Dermis blood vessel endothelial cell (primary cell): ENCODE measurements around the gene PDAP1. TPM values are rescaled to one million over a fixed set of nuclear protein-coding genes. Genes with fewer than 3 reads are reported as not detected.
A peak's percentile ranks its signal among the peaks of the same experiment; 100 is the strongest.
"Not testable (repeated sequence)": the region's sequence is repeated elsewhere in the genome, so short reads cannot be mapped to it uniquely, and the experiment has no call there.

Experiments used
- DNase-seq: peaks from one replicate; pipeline ENCODE4 v3.0.0; 2010
- total RNA-seq: library from RNA; depleted of rRNA; stranded (reverse); fragments of >200 nt; gene quantifications from 2 replicates; pipeline ENCODE4 v1.2.3, GENCODE V29; 2014

PDAP1 gene, protein sequence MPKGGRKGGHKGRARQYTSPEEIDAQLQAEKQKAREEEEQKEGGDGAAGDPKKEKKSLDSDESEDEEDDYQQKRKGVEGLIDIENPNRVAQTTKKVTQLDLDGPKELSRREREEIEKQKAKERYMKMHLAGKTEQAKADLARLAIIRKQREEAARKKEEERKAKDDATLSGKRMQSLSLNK
- 52.9 and 74.3 TPM in 2 replicates for total RNA-seq

DNA sequence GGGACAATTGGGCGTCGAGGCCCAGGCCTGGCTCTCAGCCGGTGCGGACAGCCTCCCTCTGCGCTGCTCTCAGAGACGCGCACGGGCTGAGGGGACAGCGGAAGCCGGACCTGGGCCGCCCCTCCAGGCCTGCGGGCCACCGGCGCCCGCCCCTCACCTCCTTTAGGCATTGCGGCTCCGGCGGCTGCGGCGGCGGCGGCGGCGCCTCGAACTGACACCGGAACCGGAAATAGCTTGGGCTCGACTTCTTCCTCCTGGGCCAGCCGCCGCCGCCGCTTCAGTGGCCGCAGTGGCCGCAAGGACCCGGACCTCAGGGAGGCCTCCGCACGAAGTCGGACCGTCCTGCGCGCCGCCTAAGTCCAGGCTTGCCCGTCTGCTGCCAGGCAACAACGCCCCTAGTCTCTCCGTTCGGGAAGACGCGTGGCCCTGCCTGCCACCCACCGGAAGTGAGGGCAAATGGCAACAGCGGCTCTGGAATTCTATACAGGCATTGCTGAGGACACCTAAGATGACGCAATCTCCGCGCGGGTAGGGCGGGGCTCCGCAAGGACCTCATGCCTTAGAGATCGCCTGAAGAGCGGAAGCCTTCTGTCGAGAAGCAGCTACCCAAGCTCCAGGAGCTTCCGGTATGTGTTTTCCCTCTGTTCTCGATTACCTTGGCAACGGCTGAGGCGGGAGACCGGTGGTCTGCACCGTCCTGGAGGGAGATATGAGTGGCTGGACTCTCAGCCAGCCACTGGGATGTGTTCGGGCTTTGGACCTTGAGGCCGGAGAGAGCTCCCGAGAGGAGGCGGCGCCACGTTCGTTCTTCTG, at the start of gene PDAP1, which contains the start of gene BUD31:
Gene PDAP1 (minus strand): TSS at position 219 of the 813 bp plus-strand sequence. CDS start 49 bp downstream, at position 170.
Gene BUD31 (plus strand): TSS at position 591 of the 813 bp plus-strand sequence. CDS start 2,124 bp downstream, outside the sequence.
- DNase-seq = peak; percentile 97

DNA sequence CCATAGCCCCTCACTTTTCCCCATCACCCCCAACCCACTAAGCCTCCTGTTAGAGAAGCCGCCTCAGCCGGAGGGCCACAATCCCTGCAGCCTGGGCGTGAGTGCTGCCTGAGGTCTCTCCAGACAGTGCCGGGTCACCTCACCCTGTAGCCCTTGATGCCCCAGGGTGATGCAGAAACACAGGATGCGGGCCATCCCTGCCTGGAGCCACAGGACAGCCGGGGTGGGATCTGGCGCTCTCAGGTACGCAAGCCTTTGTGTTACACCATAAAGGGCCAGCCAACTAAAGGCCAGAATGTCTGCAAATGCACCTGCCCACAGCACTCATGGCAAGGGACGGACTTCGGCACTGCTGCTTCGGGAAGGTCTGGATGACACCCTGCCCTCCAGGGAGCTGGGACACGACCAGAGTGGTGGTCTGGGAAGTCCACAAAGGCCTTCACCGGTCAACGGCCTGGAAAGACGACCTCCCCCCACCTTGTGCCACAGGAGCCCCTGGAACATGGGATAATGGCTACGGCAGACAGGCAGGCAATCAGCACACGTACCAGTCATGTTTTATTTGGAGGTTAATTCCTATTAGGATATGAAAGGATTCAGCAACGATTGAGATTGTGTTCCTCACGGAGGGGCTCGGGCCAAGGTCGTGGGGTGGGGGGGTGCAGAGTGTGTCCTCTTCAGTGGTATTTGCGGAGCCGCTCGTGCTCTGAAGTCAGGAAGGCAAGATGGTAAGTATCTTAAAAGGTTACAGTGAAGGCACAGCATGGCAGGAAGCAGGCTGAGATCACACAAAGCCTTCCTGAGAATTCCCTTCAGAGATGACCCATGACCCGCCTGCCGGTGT, 49.5 kb upstream of the PDAP1 start:
- peak; percentile 49 for DNase-seq

DNA sequence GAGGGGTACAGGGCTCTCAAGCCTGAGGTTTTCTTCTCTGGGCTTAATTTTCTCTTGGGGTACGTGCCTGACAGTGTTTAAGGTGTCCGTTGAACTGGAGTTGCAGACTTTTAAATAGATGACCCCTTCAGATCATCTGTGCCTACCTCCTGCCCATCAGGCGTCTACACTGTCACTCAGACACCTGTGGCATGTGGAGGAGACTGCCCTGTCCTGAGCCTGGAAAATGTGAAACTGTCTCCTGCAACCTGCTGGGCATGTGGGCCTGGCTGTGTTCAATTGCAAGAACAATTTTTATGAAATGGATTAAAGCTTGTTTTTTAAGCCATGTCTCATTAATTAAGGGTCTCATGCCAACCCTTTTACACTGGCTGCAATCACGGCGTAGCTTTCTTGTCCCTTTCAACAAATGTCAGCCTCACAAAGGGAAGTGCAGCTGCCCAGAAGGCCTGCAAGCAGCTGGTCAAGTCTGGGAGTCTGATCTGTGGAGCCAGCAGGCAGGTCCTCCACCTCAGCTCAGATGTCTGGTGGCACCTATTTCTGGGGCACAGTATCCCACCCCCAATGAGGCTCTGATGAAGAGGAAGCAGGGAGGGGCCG, 48.8 kb upstream of the PDAP1 start:
- no peak for DNase-seq

DNA sequence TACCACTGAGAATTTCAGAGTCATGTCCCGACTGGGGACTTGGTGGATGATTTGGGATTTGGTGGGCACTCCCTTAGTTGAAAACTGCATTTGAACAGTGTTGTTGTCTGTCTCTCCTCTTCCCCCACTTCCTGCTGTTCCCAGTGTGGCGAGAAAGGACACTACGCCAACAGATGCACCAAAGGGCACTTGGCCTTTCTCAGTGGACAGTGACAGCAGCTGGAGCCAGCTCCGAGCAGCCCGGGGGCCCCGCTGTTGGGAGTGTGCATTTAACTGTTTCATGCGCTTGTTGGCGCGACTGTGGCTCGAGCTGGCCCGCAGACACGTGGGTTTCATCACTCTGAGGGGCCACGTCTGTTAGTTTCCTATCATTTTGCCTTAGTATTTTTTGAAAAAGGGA, 47.9 kb upstream of the PDAP1 start:
- DNase-seq = no peak

DNA sequence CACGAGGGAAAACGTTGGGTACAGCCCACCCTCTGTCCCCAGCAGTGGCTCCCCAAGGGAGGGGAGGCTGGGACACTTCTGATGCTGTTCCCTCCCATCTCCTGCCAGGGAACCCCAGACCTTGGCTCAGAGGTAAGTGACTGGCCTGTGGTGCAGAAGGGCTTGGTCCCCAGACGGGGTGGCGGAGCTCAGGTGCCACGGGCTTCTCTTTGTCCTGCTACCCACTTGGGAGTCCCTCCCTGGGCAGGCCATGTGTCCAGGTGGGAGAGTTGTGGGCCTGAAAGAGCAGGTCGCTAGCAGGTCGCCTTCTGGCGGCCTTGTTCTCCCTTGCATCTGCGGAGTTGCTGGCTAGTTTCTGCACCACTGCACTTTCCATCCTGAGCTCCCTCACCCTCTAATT, 47.5 kb upstream of the PDAP1 start:
- no peak for DNase-seq

DNA sequence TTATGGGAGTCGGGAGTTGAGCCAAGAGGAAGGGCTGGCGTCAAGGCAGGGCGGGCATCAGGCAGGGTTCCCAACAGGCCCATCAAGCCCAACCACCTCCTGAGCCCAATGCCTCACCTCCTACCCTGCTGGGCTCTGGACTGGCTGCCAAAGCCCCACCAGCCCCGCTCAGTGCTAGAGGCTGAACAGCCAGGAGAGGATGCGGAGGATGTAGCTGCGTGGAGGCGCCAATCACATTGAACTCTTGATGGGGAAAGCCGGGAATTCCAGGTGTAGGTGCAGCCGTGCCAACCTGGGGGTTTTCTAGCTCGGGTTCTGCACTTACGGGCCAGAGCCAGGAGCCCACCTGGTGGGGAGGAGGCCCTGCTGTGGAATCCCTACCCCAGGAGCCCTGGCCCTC, 44.7 kb upstream of the PDAP1 start:
- DNase-seq = no peak

DNA sequence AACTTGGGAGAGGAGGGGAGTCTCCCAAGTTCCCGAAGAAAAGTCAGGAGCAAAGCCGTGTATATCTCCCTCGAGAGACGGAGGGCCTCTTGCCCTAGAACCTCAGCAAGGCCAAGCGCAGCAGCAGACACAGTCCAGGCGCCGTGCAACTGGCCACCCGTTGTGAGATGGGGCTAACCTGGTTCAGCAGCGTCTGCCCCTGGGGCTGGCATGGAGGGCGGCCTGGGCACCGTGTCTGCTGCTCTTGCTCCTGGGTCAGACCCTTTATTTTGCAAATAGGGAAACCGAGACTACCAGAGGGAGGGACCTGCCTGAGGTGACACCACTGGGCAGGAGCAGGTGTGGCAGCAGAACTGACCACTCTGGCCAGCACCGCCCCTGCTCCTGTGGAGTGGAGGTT, 44.1 kb upstream of the PDAP1 start:
- DNase-seq = no peak

DNA sequence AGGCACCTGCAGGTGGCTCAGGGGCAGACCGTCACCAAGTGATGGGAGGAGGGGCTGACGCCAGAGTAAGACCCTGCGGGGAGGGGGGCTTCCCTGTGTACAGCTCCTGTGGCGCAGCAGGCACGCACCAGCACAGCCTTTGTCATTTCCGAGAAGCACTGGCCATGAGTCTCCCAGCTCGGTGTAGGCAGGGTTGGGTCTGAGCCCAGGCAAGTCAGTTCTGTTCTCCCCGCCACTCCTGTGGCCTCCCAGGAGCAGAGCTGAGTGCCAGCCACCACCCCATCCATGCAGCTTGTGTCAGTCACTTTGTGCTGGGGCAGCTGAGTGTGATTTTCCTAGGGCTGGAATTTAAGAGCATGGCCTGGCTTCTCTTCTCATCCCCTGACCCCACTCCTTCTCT, 43.5 kb upstream of the PDAP1 start:
- no peak for DNase-seq

DNA sequence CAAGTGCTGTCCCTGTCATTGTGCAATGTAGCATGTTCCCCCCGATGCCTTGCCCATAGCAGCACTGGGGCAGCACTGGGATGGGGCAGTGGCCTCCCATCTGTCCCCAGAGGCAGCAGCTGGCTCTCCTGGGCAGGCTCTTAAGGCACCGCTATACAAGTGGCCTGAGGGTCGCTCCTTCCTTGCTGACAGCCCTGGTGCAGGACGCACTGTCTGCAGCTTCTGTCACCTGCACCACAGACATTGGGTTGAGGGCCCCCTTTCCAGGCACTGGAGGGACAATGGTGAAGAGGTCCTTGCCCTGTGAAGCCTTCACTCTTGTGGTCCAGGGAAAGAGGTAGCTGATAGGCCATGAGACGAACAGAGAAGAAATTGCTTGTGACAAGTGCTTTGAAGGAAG, 40.9 kb upstream of the PDAP1 start:
- DNase-seq = no peak

DNA sequence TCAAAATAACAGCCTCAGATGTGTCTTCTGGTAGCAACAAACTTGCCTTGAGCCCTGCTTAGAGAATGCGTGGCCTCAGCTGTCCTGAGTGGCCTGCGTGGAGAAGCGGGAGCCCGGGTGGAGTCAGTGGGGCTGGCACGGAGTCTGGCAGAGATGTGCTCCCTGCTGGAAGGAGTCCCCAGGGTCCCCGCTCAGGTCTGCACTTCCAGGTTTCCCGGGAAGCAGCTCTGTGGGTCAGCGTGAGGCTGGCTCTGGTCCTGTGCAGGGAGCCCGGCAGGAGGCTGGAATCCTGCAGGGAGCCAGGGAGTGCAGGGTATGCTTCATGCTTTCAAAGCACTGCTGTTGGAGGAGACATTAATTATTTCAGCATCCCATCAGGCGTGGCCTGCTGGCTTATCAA, 40.5 kb upstream of the PDAP1 start:
- no peak for DNase-seq

DNA sequence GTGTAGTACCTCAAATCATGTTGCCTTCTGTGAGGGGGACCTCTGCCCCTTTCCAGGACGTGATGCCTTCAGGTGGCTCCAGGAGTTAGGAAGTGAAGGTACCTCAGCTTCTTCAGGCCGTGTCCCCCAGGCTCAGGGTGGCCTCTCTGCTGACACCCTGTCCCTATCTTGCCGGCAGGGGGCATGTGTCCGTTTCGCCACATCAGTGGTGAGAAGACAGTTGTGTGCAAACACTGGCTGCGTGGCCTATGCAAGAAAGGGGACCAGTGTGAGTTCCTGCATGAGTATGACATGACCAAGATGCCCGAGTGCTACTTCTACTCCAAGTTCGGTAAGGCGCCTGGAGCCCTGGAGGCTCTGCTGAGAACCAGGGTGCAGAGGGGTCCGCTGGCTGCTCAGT, 39.5 kb upstream of the PDAP1 start:
- DNase-seq = no peak

DNA sequence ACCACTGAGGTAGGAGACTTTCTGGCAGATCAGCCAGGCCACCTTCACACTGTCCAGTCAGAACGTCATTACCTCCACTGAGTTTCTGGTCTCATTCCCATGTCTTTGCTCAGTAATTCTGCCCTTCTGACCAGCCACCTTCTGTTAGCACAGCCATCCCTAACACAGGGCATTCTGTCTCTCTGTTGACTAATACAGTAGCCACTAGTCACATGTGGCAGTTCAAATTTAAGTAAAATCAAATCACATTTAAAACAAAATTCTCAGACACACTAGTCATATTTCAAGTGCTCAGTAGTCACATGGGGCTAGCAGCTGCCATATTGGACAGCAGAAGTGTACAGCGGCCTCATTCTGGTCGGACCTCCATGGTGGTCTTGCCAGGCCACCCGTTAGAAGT, 37.7 kb upstream of the PDAP1 start:
- DNase-seq = no peak

DNA sequence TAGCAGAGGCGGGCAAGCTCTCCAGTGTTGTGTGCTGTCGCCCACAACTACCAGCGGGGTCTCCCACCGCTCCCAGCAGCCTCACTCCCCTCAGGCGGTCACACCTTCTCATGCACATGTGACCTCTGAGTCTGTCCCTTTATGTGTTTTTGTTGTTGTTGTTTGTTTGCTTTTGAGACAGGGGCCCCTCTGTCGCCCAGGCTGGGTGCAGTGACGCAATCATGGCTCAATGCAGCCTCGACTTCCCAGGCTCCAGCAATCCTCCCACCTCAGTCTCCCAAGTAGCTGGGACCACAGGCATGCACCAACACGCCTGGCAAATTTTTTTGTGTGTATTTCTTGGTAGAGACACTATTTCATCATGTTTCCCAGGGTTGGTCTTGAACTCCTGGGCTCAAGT, 31.8 kb upstream of the PDAP1 start:
- DNase-seq = no peak

DNA sequence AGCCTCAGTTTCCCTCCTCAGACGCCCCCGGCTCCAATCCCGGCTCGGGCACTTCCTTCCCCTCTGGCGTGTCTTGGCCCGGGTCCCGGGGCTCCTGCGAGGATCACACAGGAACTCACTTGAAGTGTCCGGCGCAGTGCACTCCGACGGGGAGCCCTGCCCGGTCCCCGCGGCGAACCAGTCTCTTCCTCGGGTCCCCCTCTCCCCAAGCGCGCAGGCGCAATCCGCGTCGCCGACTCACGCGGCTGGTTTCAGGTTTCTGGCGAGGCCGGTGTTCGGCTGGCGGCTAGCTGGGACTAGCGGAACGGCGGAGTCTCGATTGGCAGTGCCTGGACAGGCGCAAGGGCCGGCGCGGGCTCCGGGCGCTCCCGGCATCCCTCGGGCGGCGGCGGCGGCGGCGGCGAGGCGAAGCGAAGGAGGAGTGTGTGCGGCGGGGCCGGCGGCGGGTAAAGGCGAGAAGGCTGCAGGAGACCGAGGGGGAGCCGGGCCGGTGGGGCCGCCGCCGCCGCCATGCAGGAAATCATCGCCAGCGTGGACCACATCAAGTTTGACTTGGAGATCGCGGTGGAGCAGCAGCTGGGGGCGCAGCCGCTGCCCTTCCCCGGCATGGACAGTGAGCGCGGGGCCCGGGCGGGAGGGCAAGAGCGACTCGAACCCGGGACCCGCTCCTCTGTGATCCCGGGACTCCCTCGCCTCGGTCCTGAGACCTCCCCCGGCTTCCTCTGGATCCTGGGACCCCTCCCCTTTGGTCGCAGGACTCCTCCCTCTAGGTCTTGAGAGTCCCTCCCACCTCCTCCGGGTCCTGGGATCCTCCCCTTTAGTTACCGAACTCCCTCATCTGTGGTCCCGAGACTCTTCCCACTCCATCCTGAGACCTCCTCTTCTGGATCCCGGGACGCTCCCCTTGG, 30.4 kb upstream of the PDAP1 start, which contains the start of the genes CPSF4 and PTCD1:
Gene CPSF4 (plus strand): TSS at position 371 of the 908 bp plus-strand sequence. CDS start 140 bp downstream, at position 511.
Gene PTCD1 (minus strand): TSS at position 226 of the 908 bp plus-strand sequence. CDS start 3,556 bp downstream, outside the sequence.
- DNase-seq = peak; percentile 96

DNA sequence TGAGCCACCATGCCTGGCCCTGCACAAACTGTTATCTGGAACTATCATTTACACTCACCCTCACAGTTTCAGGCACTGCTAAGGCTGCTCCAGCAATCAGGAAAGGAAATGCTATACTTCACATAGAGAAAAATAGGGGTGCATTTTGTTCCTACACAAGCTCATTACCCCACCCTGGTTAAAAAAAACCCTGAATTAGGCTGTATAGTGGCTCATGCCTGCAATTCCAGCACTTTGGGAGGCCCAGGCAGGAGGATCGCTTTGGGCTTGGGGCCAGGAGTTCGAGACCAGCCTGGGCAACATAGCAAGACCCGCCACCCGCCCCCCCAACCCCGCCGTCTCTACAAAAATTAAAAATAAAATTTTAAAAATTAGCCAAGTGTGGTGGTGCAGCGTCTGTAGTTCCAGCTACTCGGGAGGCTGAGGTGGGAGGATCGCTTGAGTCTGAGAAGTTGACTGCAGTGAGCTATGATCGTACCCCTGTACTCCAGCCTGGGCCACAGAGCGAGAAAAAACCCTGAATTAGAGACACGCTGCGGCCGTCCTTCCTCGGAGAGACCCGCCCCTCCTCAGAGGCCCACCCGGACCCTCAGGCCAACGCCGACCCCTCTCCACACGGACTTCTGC, 29.7 kb upstream of the PDAP1 start:
- DNase-seq = no peak

DNA sequence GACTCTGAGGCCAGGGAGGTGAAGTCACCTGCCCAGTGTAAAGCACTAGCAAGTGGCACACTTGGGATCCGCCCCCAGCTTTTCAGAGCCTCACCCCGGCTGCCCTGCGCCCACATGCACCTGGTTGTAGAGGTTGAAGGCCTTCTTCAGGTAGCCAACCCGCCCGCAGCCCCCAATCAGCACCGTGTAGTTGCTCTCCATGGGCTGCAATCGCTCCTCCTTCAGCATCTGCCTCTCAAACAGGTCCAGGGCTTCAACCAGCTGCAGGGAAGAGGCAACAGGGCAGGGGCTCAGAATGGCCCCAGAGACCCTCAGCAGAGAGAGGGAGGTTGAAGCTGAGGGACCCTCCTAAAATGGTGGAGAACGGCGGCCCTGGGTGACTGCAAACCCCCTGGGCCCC, 24.8 kb upstream of the PDAP1 start:
- DNase-seq = no peak

DNA sequence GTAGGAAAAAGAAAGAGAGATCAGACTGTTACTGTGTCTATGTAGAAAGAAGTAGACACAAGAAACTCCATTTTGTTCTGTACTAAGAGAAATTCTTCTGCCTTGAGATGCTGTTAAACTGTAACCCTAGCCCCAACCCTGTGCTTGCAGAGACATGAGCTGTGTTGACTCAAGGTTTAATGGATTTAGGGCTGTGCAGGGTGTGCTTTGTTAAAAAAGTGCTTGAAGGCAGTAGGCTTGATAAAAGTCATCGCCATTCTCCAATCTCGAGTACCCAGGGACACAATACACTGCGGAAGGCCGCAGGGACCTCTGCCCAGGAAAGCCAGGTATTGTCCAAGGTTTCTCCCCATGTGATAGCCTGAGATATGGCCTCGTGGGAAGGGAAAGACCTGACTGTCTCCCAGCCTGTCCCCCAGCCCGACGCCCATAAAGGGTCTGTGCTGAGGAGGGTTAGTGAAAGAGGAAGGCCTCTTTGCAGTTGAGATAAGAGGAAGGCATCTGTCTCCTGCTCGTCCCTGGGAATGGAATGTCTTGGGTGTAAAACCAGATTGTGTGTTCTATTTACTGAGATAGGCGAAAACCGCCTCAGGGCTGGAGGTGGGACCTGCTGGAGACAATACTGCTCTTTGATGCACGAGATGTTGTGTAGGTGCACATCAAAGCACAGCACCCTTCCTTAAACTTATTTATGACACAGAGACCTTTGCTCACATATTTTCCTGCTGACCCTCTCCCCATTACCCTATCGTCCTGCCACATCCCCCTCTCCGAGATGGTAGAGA, 23.6 kb upstream of the PDAP1 start:
- not testable (repeated sequence) for DNase-seq

DNA sequence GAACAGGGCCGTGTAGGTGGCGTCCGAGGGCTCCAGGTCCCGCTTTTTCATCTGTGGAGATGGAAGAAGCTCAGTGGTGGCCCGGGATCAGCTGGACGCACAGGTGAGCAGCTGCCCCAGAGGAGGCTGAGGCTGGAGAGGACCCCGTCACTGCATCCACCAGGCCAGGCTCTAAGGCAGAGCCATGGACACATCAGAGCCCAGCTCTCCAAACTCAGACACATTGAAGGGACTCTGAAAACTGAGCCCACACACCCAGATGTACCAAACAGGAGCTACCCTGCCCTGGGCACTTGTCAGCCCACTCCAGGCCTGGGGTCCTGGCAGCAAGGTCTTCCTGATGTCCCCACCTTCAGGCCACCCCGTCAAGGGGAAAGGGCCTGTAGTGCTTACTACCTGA, 21.4 kb upstream of the PDAP1 start:
- DNase-seq = no peak

DNA sequence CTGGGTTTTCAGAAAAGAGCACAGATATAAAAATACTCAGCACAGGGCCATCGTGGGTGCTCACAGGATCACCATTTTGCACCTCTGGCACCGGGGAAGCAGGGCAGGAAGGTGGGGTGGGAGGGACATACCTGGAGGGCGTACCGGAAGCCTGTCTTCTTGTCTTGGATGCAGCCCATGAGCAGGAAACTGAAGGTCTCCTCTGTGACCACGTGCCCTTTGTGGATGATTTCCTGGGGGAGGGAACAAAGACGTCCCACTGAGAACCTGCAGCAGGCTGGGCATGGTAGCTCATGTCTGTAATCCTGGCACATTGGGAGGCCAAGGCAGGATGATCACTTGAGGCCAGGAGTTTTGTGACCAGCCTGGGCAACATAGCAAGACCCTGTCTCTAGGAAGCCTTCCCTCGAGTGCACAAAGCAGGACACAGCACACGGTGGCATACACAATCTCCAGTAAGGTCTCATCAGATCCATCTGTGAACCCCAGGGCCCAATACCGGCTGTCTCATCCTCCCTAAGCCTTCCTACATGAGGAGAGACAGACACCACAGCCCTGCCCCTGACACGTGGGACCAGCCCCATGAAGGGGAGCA, 20.7 kb upstream of the PDAP1 start:
- no peak for DNase-seq
